AG09309 (cell line): Measurements from ENCODE around the gene MYOF.
A peak's percentile ranks its signal among the peaks of the same experiment; 100 is the strongest.

Experiments used
- DNase-seq: peaks from one replicate; pipeline ENCODE4 v3.0.0-alpha.2; 2010; ENCODE audit warnings: low read depth
- H3K4me3 ChIP-seq: 2 replicates; pipeline ENCODE4 v1.5.1; 2011; ENCODE audit warnings: mild to moderate bottlenecking, low read depth, low read length, moderate library complexity; ENCODE audit not compliant: control insufficient read depth
- TF ChIP-seq, protein P1 (sequence below): IDR thresholded peaks from 2 replicates; pipeline ENCODE4 v1.5.1; 2011; ENCODE audit warnings: mild to moderate bottlenecking, low read depth, low read length, inconsistent platforms; ENCODE audit not compliant: insufficient read depth, control insufficient read depth; ENCODE audit errors: missing control alignments

Gene MYOF

DNA sequence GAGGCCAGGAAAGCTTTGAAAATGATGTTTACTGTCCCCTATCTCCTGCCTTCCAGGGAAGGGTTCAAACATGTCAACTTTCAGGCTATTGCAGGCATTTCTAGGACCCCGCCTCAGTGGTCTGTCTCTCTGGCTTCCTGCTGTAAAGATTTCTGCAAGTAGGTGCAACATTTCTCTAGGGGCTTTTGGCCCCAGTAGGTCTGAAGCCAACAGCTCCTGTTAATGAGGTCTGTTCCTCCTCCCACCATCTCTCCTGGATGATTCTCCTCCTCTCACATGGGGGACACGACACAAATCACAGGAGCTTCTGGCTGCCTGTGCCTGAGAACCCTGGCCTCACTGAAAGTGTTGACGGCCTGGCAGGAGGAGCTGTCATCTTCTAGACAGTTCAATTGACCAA, 214.1 kb downstream of the MYOF start:
- no peak overlapping the region for H3K4me3 ChIP-seq
- TF ChIP-seq, protein P1, sequence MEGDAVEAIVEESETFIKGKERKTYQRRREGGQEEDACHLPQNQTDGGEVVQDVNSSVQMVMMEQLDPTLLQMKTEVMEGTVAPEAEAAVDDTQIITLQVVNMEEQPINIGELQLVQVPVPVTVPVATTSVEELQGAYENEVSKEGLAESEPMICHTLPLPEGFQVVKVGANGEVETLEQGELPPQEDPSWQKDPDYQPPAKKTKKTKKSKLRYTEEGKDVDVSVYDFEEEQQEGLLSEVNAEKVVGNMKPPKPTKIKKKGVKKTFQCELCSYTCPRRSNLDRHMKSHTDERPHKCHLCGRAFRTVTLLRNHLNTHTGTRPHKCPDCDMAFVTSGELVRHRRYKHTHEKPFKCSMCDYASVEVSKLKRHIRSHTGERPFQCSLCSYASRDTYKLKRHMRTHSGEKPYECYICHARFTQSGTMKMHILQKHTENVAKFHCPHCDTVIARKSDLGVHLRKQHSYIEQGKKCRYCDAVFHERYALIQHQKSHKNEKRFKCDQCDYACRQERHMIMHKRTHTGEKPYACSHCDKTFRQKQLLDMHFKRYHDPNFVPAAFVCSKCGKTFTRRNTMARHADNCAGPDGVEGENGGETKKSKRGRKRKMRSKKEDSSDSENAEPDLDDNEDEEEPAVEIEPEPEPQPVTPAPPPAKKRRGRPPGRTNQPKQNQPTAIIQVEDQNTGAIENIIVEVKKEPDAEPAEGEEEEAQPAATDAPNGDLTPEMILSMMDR = no peak
- DNase-seq = no peak

DNA sequence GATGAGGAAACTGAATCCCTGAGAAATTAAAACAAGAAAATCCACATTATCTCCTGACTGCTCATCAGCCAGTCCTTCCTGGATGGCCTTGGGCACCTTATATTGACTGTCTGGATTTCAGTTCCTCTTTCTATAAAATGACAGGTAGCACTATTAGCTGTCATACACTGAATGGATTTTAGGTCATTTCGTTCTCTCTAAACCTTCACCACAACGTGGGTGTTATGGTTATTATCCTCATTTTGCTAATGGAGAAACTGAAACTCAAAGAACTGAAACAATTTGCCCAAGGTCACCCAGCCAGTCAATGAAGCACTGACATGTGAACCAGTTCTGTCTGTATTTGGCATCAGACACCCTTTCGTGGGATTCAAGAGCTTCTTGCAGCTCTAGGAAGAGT, 214.6 kb downstream of the MYOF start:
- DNase-seq = no peak
- H3K4me3 ChIP-seq = no peak overlapping the region
- TF ChIP-seq, protein P1 = no peak

DNA sequence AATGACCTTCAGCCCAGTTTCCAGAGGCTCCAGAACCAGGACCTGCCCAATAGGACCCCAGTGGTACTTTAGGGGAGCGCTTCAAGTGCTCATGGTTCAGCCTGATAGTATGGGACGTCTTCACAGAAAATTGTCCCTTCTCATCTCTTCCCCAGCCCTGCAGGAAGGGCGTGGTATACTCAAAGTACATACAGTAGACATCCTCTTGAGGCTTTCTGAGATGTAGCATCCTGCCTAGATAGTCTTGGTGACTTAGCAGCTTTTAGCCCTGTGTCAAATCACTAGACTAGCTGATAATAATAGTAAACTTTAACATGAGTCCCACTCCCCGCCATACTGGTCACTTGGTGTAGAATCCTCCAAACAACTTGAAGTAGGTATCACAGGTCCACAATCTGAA, 215.3 kb downstream of the MYOF start:
- TF ChIP-seq, protein P1 = no peak
- no peak overlapping the region for H3K4me3 ChIP-seq
- no peak for DNase-seq

DNA sequence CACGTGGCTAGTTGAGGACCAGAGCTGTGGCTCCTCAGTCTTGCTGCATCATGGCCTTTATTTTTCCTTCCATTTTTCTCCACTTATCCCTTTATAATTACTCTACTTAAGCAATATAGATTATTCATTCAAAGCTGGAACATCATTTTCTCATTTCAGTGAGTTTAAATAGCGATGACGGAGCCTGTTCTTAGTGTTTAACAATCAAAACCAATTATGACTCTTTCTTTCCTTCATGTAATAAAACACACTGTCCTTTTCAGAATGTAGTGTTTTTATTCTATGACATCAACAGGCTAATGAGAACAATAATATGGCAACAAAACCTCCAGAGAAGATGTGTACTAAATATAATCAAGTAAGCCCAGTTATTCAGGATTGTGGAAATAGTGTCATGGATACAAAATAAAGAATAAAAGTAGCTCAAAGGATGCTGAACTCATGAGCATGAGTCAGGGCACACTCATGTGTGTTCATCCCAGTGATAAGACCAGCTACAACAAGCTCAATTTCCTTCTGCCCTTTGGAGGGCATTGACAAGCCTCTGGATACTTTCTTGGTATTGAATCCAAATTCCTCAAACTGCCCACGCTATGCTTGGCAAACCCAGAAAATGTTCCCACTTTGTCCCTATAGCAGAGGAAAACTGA, 220.0 kb downstream of the MYOF start:
- H3K4me3 ChIP-seq = no peak overlapping the region
- TF ChIP-seq, protein P1 = no peak
- DNase-seq = peak; percentile 25

DNA sequence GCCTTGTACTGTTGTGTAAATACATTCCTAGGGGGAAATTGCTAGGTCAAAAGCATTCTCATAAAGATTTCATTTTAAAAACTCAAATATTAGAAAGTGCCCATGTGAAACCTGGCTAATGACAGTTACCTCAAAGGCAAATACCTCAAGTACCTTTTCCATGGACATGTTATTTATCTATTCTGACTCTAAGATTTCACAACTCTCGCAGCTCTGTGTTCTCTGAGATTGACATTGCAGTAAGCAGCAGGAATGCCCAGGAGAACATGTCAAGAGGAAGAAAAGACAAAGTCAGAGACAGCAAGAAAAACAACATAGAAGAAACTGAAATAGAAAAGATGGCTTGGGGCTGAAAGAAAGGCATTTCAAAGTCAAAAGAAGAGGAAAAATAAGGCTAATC, 221.0 kb downstream of the MYOF start:
- TF ChIP-seq, protein P1 = no peak
- no peak for DNase-seq
- H3K4me3 ChIP-seq = no peak overlapping the region

DNA sequence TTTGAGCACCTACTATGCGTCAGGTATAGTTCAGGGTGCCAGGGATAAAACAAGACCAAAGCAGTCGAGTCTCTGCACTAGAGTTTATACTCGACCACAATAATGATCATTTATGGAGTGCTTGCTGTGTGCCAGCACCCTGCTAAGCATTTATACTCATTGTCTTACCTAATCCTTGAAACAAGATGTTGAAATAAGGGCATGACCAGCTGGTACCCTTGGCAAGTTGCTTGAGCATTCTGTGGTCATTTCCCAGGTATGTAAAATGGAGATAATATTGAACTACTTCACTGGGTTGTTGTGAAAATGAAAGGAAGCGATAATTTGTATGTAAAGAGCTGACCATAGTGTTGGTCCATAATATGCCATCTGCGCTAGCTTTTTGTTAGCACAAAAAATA, 223.0 kb downstream of the MYOF start:
- H3K4me3 ChIP-seq = no peak overlapping the region
- TF ChIP-seq, protein P1 = no peak
- no peak for DNase-seq
